RWPE1 (cell line): ENCODE data around the gene CTDNEP1.

Experiments
- CTCF ChIA-PET: fragments of 350-600 bp; sonication (Branson Sonifier 250); formaldehyde crosslinking; extraction: SDS; loops from one replicate; lab custom pipeline; 2021; lab: Yijun Ruan, JAX
- POLR2A ChIA-PET: fragments of 400-600 bp; formaldehyde crosslinking; extraction: SDS; loops from one replicate; lab custom pipeline; 2020; ENCODE audit warnings: antibody characterized with exemption; ENCODE audit not compliant: low non-redundant PET; lab: Yijun Ruan, JAX
- DNase-seq: peaks from one replicate; pipeline ENCODE4 v3.0.0; 2012; ENCODE audit warnings: low spot score
- H3K27ac ChIP-seq: fragments of 450-650 bp; 2 replicates; pipeline ENCODE4 v1.5.1; 2017
- CTCF ChIP-seq: fragments of 450-650 bp; conservative IDR thresholded peaks from 2 replicates; pipeline ENCODE4 v1.5.1; 2017; ENCODE audit warnings: low read depth, mild to moderate bottlenecking

The CTDNEP1 gene

GRCh38 chr17:7259555-7259889, 8.0 kb upstream of the CTDNEP1 start:
- no peak for DNase-seq
- no peak for TF ChIP-seq CTCF
- CTCF ChIA-PET: interaction anchor here (0.6 to 1.0 kb wide), 3 partner anchors 25 to 356 kb away, joined by 3 to 7 read pairs (median 4); partner anchors contain the start of gene DVL2
- POLR2A ChIA-PET: no interaction called here
- peak overlapping the region; percentile 79 for H3K27ac ChIP-seq

GRCh38 chr17:7258731-7259554, 7.4 kb upstream of the CTDNEP1 start:
- ChIA-PET POLR2A (interaction anchor here (0.5 kb wide), 1 partner anchor 22 kb away, joined by 5 read pairs; the partner anchor contains the start of gene SLC2A4), CTCF (interaction anchor here (0.7 to 1.0 kb wide), 2 partner anchors 25 to 37 kb away, joined by 3 to 7 read pairs; partner anchors contain the start of gene DVL2)
- peak overlapping the region; percentile 79 for H3K27ac ChIP-seq
- TF ChIP-seq CTCF: no peak
- DNase-seq: peak; percentile 39

GRCh38 chr17:7256766-7257456, 5.4 kb upstream of the CTDNEP1 start:
- peak overlapping the region; percentile 79 for H3K27ac ChIP-seq
- ChIA-PET CTCF (interaction anchor here (0.6 kb wide), 1 partner anchor 8 kb away, joined by 7 read pairs; no protein-coding TSS in a partner anchor), POLR2A (interaction anchor here (0.6 to 0.7 kb wide), 2 partner anchors 14 to 317 kb away, joined by 3 to 4 read pairs; partner anchors contain the start of gene GABARAP)
- TF ChIP-seq CTCF: no peak
- DNase-seq: no peak

GRCh38 chr17:7254511-7254910, 3.0 kb upstream of the CTDNEP1 start:
- no peak overlapping the region for H3K27ac ChIP-seq
- POLR2A ChIA-PET: no interaction called here
- CTCF ChIA-PET: no interaction called here
- TF ChIP-seq CTCF: no peak
- no peak for DNase-seq

- DNase-seq: no peak
- ChIA-PET CTCF (no interaction called here), POLR2A (no interaction called here)
- TF ChIP-seq CTCF: no peak
- H3K27ac ChIP-seq: peak overlapping the region; percentile 98
Measured at GRCh38 chr17:7253082-7253481, 1.5 kb upstream of the CTDNEP1 start.
